Stomach smooth muscle (tissue), 2 donors: Measurements from ENCODE around the gene TMEM229A.
"Not testable (repeated sequence)": the region's sequence is repeated elsewhere in the genome, so short reads cannot be mapped to it uniquely, and the experiment has no call there.

Source experiments
- H3K27ac ChIP-seq: one replicate; pipeline ENCODE4 v1.7.0; 2013; ENCODE audit warnings: mild to moderate bottlenecking, low read length, inconsistent platforms
- H3K27me3 ChIP-seq, 2 donors: one replicate each; pipeline ENCODE4 v1.7.0; 2013; ENCODE audit warnings: low read length in 2 of 2; ENCODE audit not compliant: insufficient read depth in 2 of 2, control insufficient read depth in 1 of 2
- H3K36me3 ChIP-seq, 2 donors: one replicate each; pipeline ENCODE4 v1.7.0; 2013; ENCODE audit warnings: low read length in 2 of 2; ENCODE audit not compliant: control insufficient read depth in 2 of 2, insufficient read depth in 2 of 2
- H3K4me1 ChIP-seq: one replicate; pipeline ENCODE4 v1.7.0; 2013; ENCODE audit warnings: low read length; ENCODE audit not compliant: control insufficient read depth, insufficient read depth
- H3K4me3 ChIP-seq, 2 donors: one replicate each; pipeline ENCODE4 v1.7.0; 2013; ENCODE audit warnings: low read length in 2 of 2
- H3K9ac ChIP-seq, 2 donors: one replicate each; pipeline ENCODE4 v1.7.0; 2013; ENCODE audit warnings: low read length in 2 of 2, mild to moderate bottlenecking in 1 of 2
- H3K9me3 ChIP-seq, 2 donors: one replicate each; pipeline ENCODE4 v1.7.0; 2013; ENCODE audit warnings: low read length in 2 of 2; ENCODE audit not compliant: control insufficient read depth in 2 of 2
- donor health status: healthy.
- donor health status: Pancreatic carcinoma.

TMEM229A gene

GRCh38 chr7:124009321-124009720, 23.5 kb downstream of the TMEM229A start:
- H3K27me3 ChIP-seq: no peaks in the 10 kb centered on the region
- H3K27ac ChIP-seq: no peak overlapping the region
- no peak overlapping the region for H3K9ac ChIP-seq
- no peak overlapping the region for H3K4me3 ChIP-seq
- peaks cover 0 to 4% of the 10 kb centered on the region in 2 donors for H3K9me3 ChIP-seq
- no peaks in the 10 kb centered on the region for H3K36me3 ChIP-seq
- no peaks in the 10 kb centered on the region for H3K4me1 ChIP-seq

GRCh38 chr7:124008296-124008695, 24.6 kb downstream of the TMEM229A start:
- H3K36me3 ChIP-seq, H3K9me3 ChIP-seq, H3K4me1 ChIP-seq, H3K27ac ChIP-seq, H3K9ac ChIP-seq, H3K27me3 ChIP-seq, H3K4me3 ChIP-seq: not testable (repeated sequence)

GRCh38 chr7:123999703-124000102, 33.2 kb downstream of the TMEM229A start:
- H3K27ac ChIP-seq: no peak overlapping the region
- H3K36me3 ChIP-seq: no peaks in the 10 kb centered on the region
- H3K4me1 ChIP-seq: no peaks in the 10 kb centered on the region
- no peaks in the 10 kb centered on the region for H3K9me3 ChIP-seq
- H3K27me3 ChIP-seq: no peaks in the 10 kb centered on the region
- no peak overlapping the region for H3K9ac ChIP-seq
- no peak overlapping the region for H3K4me3 ChIP-seq

GRCh38 chr7:123998921-123999320, 33.9 kb downstream of the TMEM229A start:
- Histone ChIP-seq H3K9ac (no peak overlapping the region), H3K27ac (no peak overlapping the region), H3K4me3 (no peak overlapping the region), H3K36me3 (no peaks in the 10 kb centered on the region), H3K9me3 (no peaks in the 10 kb centered on the region), H3K27me3 (no peaks in the 10 kb centered on the region), H3K4me1 (no peaks in the 10 kb centered on the region)

GRCh38 chr7:123996327-123996625, 36.6 kb downstream of the TMEM229A start:
- H3K4me1 ChIP-seq: no peaks in the 10 kb centered on the region
- H3K36me3 ChIP-seq: no peaks in the 10 kb centered on the region
- no peaks in the 10 kb centered on the region for H3K9me3 ChIP-seq
- no peaks in the 10 kb centered on the region for H3K27me3 ChIP-seq
- no peak overlapping the region for H3K27ac ChIP-seq
- no peak overlapping the region for H3K4me3 ChIP-seq
- no peak overlapping the region for H3K9ac ChIP-seq

- Histone ChIP-seq H3K4me1 (no peaks in the 10 kb centered on the region), H3K27me3 (no peaks in the 10 kb centered on the region), H3K36me3 (no peaks in the 10 kb centered on the region), H3K9ac (no peak overlapping the region), H3K27ac (no peak overlapping the region), H3K4me3 (no peak overlapping the region), H3K9me3 (no peaks in the 10 kb centered on the region)
Measured at GRCh38 chr7:123995617-123996326, 37.1 kb downstream of the TMEM229A start.

GRCh38 chr7:123994449-123994848, 38.4 kb downstream of the TMEM229A start:
- no peaks in the 10 kb centered on the region for H3K9me3 ChIP-seq
- H3K4me1 ChIP-seq: no peaks in the 10 kb centered on the region
- no peak overlapping the region for H3K27ac ChIP-seq
- no peaks in the 10 kb centered on the region for H3K36me3 ChIP-seq
- no peak overlapping the region for H3K9ac ChIP-seq
- no peaks in the 10 kb centered on the region for H3K27me3 ChIP-seq
- no peak overlapping the region for H3K4me3 ChIP-seq

GRCh38 chr7:123993996-123994395, 38.9 kb downstream of the TMEM229A start:
- H3K9ac ChIP-seq: no peak overlapping the region
- H3K4me3 ChIP-seq: no peak overlapping the region
- H3K9me3 ChIP-seq: no peaks in the 10 kb centered on the region
- no peaks in the 10 kb centered on the region for H3K4me1 ChIP-seq
- H3K27ac ChIP-seq: no peak overlapping the region
- no peaks in the 10 kb centered on the region for H3K36me3 ChIP-seq
- H3K27me3 ChIP-seq: no peaks in the 10 kb centered on the region

GRCh38 chr7:123992913-123993518, 39.9 kb downstream of the TMEM229A start:
- no peaks in the 10 kb centered on the region for H3K4me1 ChIP-seq
- no peak overlapping the region for H3K27ac ChIP-seq
- H3K27me3 ChIP-seq: no peaks in the 10 kb centered on the region
- H3K9me3 ChIP-seq: no peaks in the 10 kb centered on the region
- H3K4me3 ChIP-seq: no peak overlapping the region
- H3K9ac ChIP-seq: no peak overlapping the region
- H3K36me3 ChIP-seq: no peaks in the 10 kb centered on the region

- Histone ChIP-seq H3K4me1 (no peaks in the 10 kb centered on the region), H3K27ac (no peak overlapping the region)
Measured at GRCh38 chr7:123987445-123987844, 45.4 kb downstream of the TMEM229A start.

More at GRCh38 chr7:123987445-123987844, 45.4 kb downstream of the TMEM229A start:
- Histone ChIP-seq H3K9me3 (no peaks in the 10 kb centered on the region), H3K36me3 (no peaks in the 10 kb centered on the region), H3K4me3 (no peak overlapping the region), H3K9ac (no peak overlapping the region), H3K27me3 (no peaks in the 10 kb centered on the region)
